T-cell (primary cell): ENCODE measurements around the gene GBA2. TPM values are rescaled to one million over a fixed set of nuclear protein-coding genes. Genes with fewer than 3 reads are reported as not detected.

Experiments
- ATAC-seq, 4 experiments: fragments of 200-7000 bp in 3 of 4; fragments of 150-1000 bp in 1 of 4; cut with Tn5 transposase; replicated peaks in 1 of 4; 1 replicate in 3 of 4; 2 replicates in 1 of 4; pipeline ENCODE4 v1.10.0; 2021; ENCODE audit warnings: moderate library complexity in 3 of 4, mild to moderate bottlenecking in 2 of 4, moderate number of reproducible peaks in 1 of 4
- CTCF ChIA-PET, 2 donors: fragments of 300-600 bp; sonication (Branson Sonifier 250); formaldehyde crosslinking; loops; one replicate each; lab custom pipeline; 2022; ENCODE audit warnings: antibody characterized with exemption in 2 of 2; lab: Charles Lee
- POLR2A ChIA-PET, 2 donors: fragments of 300-600 bp; sonication (Branson Sonifier 250); formaldehyde crosslinking; loops; one replicate each; lab custom pipeline; 2022; ENCODE audit warnings: antibody characterized with exemption in 2 of 2; lab: Charles Lee
- DNase-seq, 35 experiments: peaks; one replicate each; pipeline versions ENCODE4 v3.0.0 to v3.0.0-alpha.2; 2013 to 2023
- H3K27ac ChIP-seq: one replicate; pipeline ENCODE4 v1.5.1; 2013; ENCODE audit warnings: low read length
- H3K27me3 ChIP-seq, 2 experiments: replicated peaks in 1 of 2; 1 replicate in 1 of 2; 2 replicates in 1 of 2; pipeline versions ENCODE4 v1.6.1 to v1.7.0; 2013; ENCODE audit warnings: low read length in 1 of 2, mixed read lengths in 1 of 2; ENCODE audit not compliant: control insufficient read depth in 2 of 2, insufficient read depth in 2 of 2; ENCODE audit errors: extremely low read depth in 1 of 2
- H3K36me3 ChIP-seq, 2 donors: 1 replicate in 1 of 2; 2 replicates in 1 of 2; pipeline versions ENCODE4 v1.6.1 to v1.7.0; 2013; ENCODE audit warnings: low read length in 1 of 2; ENCODE audit not compliant: control insufficient read depth in 2 of 2, insufficient read depth in 1 of 2; ENCODE audit errors: extremely low read depth in 1 of 2
- H3K4me1 ChIP-seq, 2 experiments: 1 replicate in 1 of 2; 2 replicates in 1 of 2; pipeline versions ENCODE4 v1.6.1 to v1.7.0; 2013; ENCODE audit warnings: low read length in 2 of 2, mixed read lengths in 1 of 2; ENCODE audit not compliant: insufficient read depth in 2 of 2, control insufficient read depth in 1 of 2; ENCODE audit errors: extremely low read depth in 1 of 2
- H3K4me3 ChIP-seq, 2 donors: 1 replicate in 1 of 2; 2 replicates in 1 of 2; pipeline versions ENCODE4 v1.5.1 to v1.7.0; 2013; ENCODE audit warnings: mild to moderate bottlenecking in 2 of 2, low read length in 1 of 2, moderate library complexity in 1 of 2; ENCODE audit not compliant: control insufficient read depth in 1 of 2; ENCODE audit errors: extremely low read depth in 1 of 2
- H3K9me3 ChIP-seq: 2 replicates; pipeline ENCODE4 v1.7.0; 2013
- H3K27ac Mint-ChIP-seq, 2 donors: one replicate each; pipeline ENCODE4 v1.8.0; 2020 to 2021; ENCODE audit warnings: mild to moderate bottlenecking in 2 of 2, mixed read lengths in 2 of 2
- H3K27me3 Mint-ChIP-seq, 2 donors: one replicate each; pipeline ENCODE4 v1.8.0; 2021 to 2022; ENCODE audit warnings: mixed read lengths in 2 of 2
- H3K36me3 Mint-ChIP-seq: one replicate; pipeline ENCODE4 v1.8.0; 2021; ENCODE audit warnings: mixed read lengths
- H3K4me1 Mint-ChIP-seq, 3 donors: one replicate each; pipeline ENCODE4 v1.8.0; 2020 to 2022; ENCODE audit warnings: mixed read lengths in 3 of 3, mild to moderate bottlenecking in 1 of 3
- H3K4me3 Mint-ChIP-seq, 3 donors: one replicate each; pipeline ENCODE4 v1.8.0; 2020 to 2022; ENCODE audit warnings: mild to moderate bottlenecking in 3 of 3, mixed read lengths in 3 of 3, moderate library complexity in 3 of 3
- H3K9me3 Mint-ChIP-seq, 3 donors: one replicate each; pipeline ENCODE4 v1.8.0; 2020 to 2022; ENCODE audit warnings: mixed read lengths in 3 of 3
- WGBS: methylation state at CpG from one replicate; pipeline ENCODE4 v1.1.5; 2013; ENCODE audit warnings: missing lambda C conversion rate; ENCODE audit not compliant: insufficient coverage; 5-methylcytosine and 5-hydroxymethylcytosine counted together
- total RNA-seq, 35 experiments: library from RNA in 6 of 35; stranded (reverse) in 6 of 35; fragments of 120-200 nt in 1 of 35; gene quantifications; one replicate each; pipeline versions ENCODE4 v1.2.1 to v1.2.4 and lab custom pipeline; 2013 to 2026

The GBA2 gene
- total RNA-seq, 5 donors from 2014 or later (not counting 1 experiment from before 2014, with no cell fraction given), result 35.4 to 63.3 (median 60.1) TPM

GRCh38 chr9:35771534-35771933 is 22.5 kb upstream of the GBA2 start:
- WGBS, result no CpG with 5 or more reads among the region's 1 CpG
- no peaks in the 10 kb centered on the region for H3K27me3 Mint-ChIP-seq
- peaks cover 0 to 10% of the 10 kb centered on the region in 2 donors for H3K36me3 ChIP-seq
- ATAC-seq (no peak), DNase-seq (no peak)
- no peaks in the 10 kb centered on the region for H3K36me3 Mint-ChIP-seq
- H3K27ac ChIP-seq, result no peak overlapping the region
- H3K4me3 Mint-ChIP-seq, result no peak overlapping the region
- H3K27me3 ChIP-seq, result no peaks in the 10 kb centered on the region
- H3K27ac Mint-ChIP-seq, result no peak overlapping the region
- CTCF ChIA-PET, result interaction anchor here in 1 of 2 donors (0.5 to 0.7 kb wide), 3 partner anchors 111 to 890 kb away, joined by 3 read pairs; no protein-coding TSS in a partner anchor
- H3K9me3 Mint-ChIP-seq, result no peaks in the 10 kb centered on the region
- POLR2A ChIA-PET, result interaction anchor here in 1 of 2 donors (0.6 kb wide), 1 partner anchor 20 kb away, joined by 3 read pairs; no protein-coding TSS in a partner anchor
- peaks cover 0 to 7% (median 6%) of the 10 kb centered on the region in 3 donors for H3K4me1 Mint-ChIP-seq
- no peaks in the 10 kb centered on the region for H3K9me3 ChIP-seq
- H3K4me1 ChIP-seq, result no peaks in the 10 kb centered on the region
- no peak overlapping the region for H3K4me3 ChIP-seq

GRCh38 chr9:35771075-35771433 is 22.0 kb upstream of the GBA2 start:
- Mint-ChIP-seq H3K4me1 (peaks cover 0 to 11% (median 11%) of the 10 kb centered on the region in 3 donors), H3K36me3 (no peaks in the 10 kb centered on the region), H3K27ac (no peak overlapping the region), H3K9me3 (no peaks in the 10 kb centered on the region), H3K27me3 (no peaks in the 10 kb centered on the region), H3K4me3 (no peak overlapping the region)
- ChIA-PET CTCF (interaction anchor here (0.7 to 1.1 kb wide), 2 partner anchors 17 to 111 kb away, joined by 3 to 5 read pairs; no protein-coding TSS in a partner anchor), POLR2A (interaction anchor here in 1 of 2 donors (0.7 kb wide), 1 partner anchor 1185 kb away, joined by 3 read pairs; no protein-coding TSS in a partner anchor)
- DNase-seq, result no peak
- no peaks in the 10 kb centered on the region for H3K27me3 ChIP-seq
- no peaks in the 10 kb centered on the region for H3K9me3 ChIP-seq
- no peaks in the 10 kb centered on the region for H3K4me1 ChIP-seq
- ATAC-seq, result no peak
- no peak overlapping the region for H3K27ac ChIP-seq
- peaks cover 0 to 9% of the 10 kb centered on the region in 2 donors for H3K36me3 ChIP-seq
- no CpG with 5 or more reads among the region's 4 CpGs for WGBS
- H3K4me3 ChIP-seq, result no peak overlapping the region

GRCh38 chr9:35769763-35770162 is 20.7 kb upstream of the GBA2 start:
- no peaks in the 10 kb centered on the region for H3K36me3 Mint-ChIP-seq
- H3K4me3 Mint-ChIP-seq, result no peak overlapping the region
- H3K36me3 ChIP-seq, result peaks cover 0 to 5% of the 10 kb centered on the region in 2 donors
- no peaks in the 10 kb centered on the region for H3K27me3 Mint-ChIP-seq
- no peaks in the 10 kb centered on the region for H3K9me3 ChIP-seq
- ChIA-PET CTCF (no interaction called here), POLR2A (no interaction called here)
- no peaks in the 10 kb centered on the region for H3K4me1 ChIP-seq
- peaks cover 0 to 12% (median 11%) of the 10 kb centered on the region in 3 donors for H3K4me1 Mint-ChIP-seq
- no peak overlapping the region for H3K4me3 ChIP-seq
- 100% methylated on average over 1 of the region's 1 CpG for WGBS
- no peak overlapping the region for H3K27ac Mint-ChIP-seq
- no peak for ATAC-seq
- DNase-seq, result no peak
- no peak overlapping the region for H3K27ac ChIP-seq
- no peaks in the 10 kb centered on the region for H3K9me3 Mint-ChIP-seq
- no peaks in the 10 kb centered on the region for H3K27me3 ChIP-seq

GRCh38 chr9:35767458-35767857 is 18.4 kb upstream of the GBA2 start:
- Mint-ChIP-seq H3K4me3 (no peak overlapping the region), H3K4me1 (peaks cover 0 to 16% (median 16%) of the 10 kb centered on the region in 3 donors), H3K27ac (no peak overlapping the region), H3K27me3 (no peaks in the 10 kb centered on the region), H3K36me3 (no peaks in the 10 kb centered on the region), H3K9me3 (no peaks in the 10 kb centered on the region)
- no peaks in the 10 kb centered on the region for H3K9me3 ChIP-seq
- ATAC-seq (no peak), DNase-seq (no peak)
- H3K36me3 ChIP-seq, result peaks cover 0 to 5% of the 10 kb centered on the region in 2 donors
- no peaks in the 10 kb centered on the region for H3K4me1 ChIP-seq
- WGBS, result no CpG with 5 or more reads among the region's 1 CpG
- CTCF ChIA-PET, result no interaction called here
- no peak overlapping the region for H3K27ac ChIP-seq
- POLR2A ChIA-PET, result no interaction called here
- no peaks in the 10 kb centered on the region for H3K27me3 ChIP-seq
- no peak overlapping the region for H3K4me3 ChIP-seq

GRCh38 chr9:35766997-35767396 is 18.0 kb upstream of the GBA2 start:
- Mint-ChIP-seq H3K4me1 (peaks cover 3 to 20% (median 19%) of the 10 kb centered on the region in 3 donors), H3K9me3 (no peaks in the 10 kb centered on the region), H3K27me3 (no peaks in the 10 kb centered on the region), H3K36me3 (no peaks in the 10 kb centered on the region), H3K27ac (no peak overlapping the region), H3K4me3 (no peak overlapping the region)
- no peaks in the 10 kb centered on the region for H3K9me3 ChIP-seq
- ATAC-seq (no peak), DNase-seq (no peak)
- H3K27ac ChIP-seq, result no peak overlapping the region
- H3K36me3 ChIP-seq, result peaks cover 0 to 5% of the 10 kb centered on the region in 2 donors
- WGBS, result 100% methylated on average over 1 of the region's 2 CpGs
- no peaks in the 10 kb centered on the region for H3K4me1 ChIP-seq
- no peaks in the 10 kb centered on the region for H3K27me3 ChIP-seq
- POLR2A ChIA-PET, result no interaction called here
- CTCF ChIA-PET, result no interaction called here
- H3K4me3 ChIP-seq, result no peak overlapping the region

GRCh38 chr9:35763803-35764202 is 14.8 kb upstream of the GBA2 start:
- WGBS, result no CpG with 5 or more reads among the region's 1 CpG
- no peaks in the 10 kb centered on the region for H3K27me3 Mint-ChIP-seq
- no peaks in the 10 kb centered on the region for H3K9me3 Mint-ChIP-seq
- peaks cover 10% of the 10 kb centered on the region for H3K36me3 Mint-ChIP-seq
- H3K27ac Mint-ChIP-seq, result no peak overlapping the region
- H3K36me3 ChIP-seq, result peaks cover 0 to 3% of the 10 kb centered on the region in 2 donors
- H3K27me3 ChIP-seq, result no peaks in the 10 kb centered on the region
- no peak overlapping the region for H3K4me3 Mint-ChIP-seq
- H3K4me1 ChIP-seq, result no peaks in the 10 kb centered on the region
- POLR2A ChIA-PET, result no interaction called here
- no peak overlapping the region for H3K27ac ChIP-seq
- CTCF ChIA-PET, result interaction anchor here in 1 of 2 donors (0.7 to 1.2 kb wide), 3 partner anchors 14 to 301 kb away, joined by 3 to 7 read pairs (median 5); partner anchors contain the start of genes CCDC107, RGP1 and RMRP
- H3K4me3 ChIP-seq, result no peak overlapping the region
- DNase-seq, result no peak
- H3K9me3 ChIP-seq, result no peaks in the 10 kb centered on the region
- H3K4me1 Mint-ChIP-seq, result peaks cover 30 to 45% (median 42%) of the 10 kb centered on the region in 3 donors
- no peak for ATAC-seq
